ENCODE data around the gene RPS15. TPM values are rescaled to one million over a fixed set of nuclear protein-coding genes. Genes with fewer than 3 reads are reported as not detected.

The RPS15 gene
- total RNA-seq = 1,000 to 10,000 TPM; 2,317 to 2,484 (median 2,379) TPM

GRCh38 chr19:1438035-1438932, at the start of gene RPS15:
Gene RPS15, plus strand, starts transcription at chr19:1438396. Its CDS starts 30 bp downstream, at chr19:1438426.
- Mint-ChIP-seq H3K4me1 (ENCODE audit: low read depth) (peaks cover 27% of the 10 kb centered on the region), H3K36me3 (ENCODE audit: insufficient read depth) (peaks cover 42% of the 10 kb centered on the region), H3K9me3 (no peaks in the 10 kb centered on the region), H3K4me3 (peak within 1 kb of the TSS; percentile 98), H3K27me3 (ENCODE audit: low read depth) (no peaks in the 10 kb centered on the region)
- ATAC-seq (peak; percentile 78 to 87), DNase-seq (peak; percentile 96)

- no peak for DNase-seq
- Mint-ChIP-seq H3K4me1 (ENCODE audit: low read depth) (peaks cover 8% of the 10 kb centered on the region), H3K4me3 (no peak overlapping the region), H3K27me3 (ENCODE audit: low read depth) (no peaks in the 10 kb centered on the region), H3K36me3 (ENCODE audit: insufficient read depth) (peaks cover 23% of the 10 kb centered on the region), H3K9me3 (no peaks in the 10 kb centered on the region)
- ATAC-seq = no peak
Measured at GRCh38 chr19:1388637-1389026, 49.6 kb upstream of the RPS15 start.

GRCh38 chr19:1389033-1389940, 48.9 kb upstream of the RPS15 start:
- Mint-ChIP-seq H3K4me1 (ENCODE audit: low read depth) (peaks cover 8% of the 10 kb centered on the region), H3K9me3 (no peaks in the 10 kb centered on the region), H3K36me3 (ENCODE audit: insufficient read depth) (peaks cover 23% of the 10 kb centered on the region), H3K4me3 (no peak overlapping the region), H3K27me3 (ENCODE audit: low read depth) (no peaks in the 10 kb centered on the region)
- no peak for ATAC-seq
- no peak for DNase-seq

GRCh38 chr19:1390890-1391423, 47.2 kb upstream of the RPS15 start:
- Mint-ChIP-seq H3K4me3 (no peak overlapping the region), H3K36me3 (ENCODE audit: insufficient read depth) (peaks cover 21% of the 10 kb centered on the region), H3K9me3 (no peaks in the 10 kb centered on the region), H3K4me1 (ENCODE audit: low read depth) (peaks cover 3% of the 10 kb centered on the region), H3K27me3 (ENCODE audit: low read depth) (no peaks in the 10 kb centered on the region)
- ATAC-seq (no peak), DNase-seq (no peak)

- DNase-seq (no peak), ATAC-seq (no peak)
- no peaks in the 10 kb centered on the region for H3K27me3 Mint-ChIP-seq (ENCODE audit: low read depth)
- peaks cover 21% of the 10 kb centered on the region for H3K36me3 Mint-ChIP-seq (ENCODE audit: insufficient read depth)
- H3K9me3 Mint-ChIP-seq = no peaks in the 10 kb centered on the region
- H3K4me1 Mint-ChIP-seq (ENCODE audit: low read depth) = peaks cover 6% of the 10 kb centered on the region
- no peak overlapping the region for H3K4me3 Mint-ChIP-seq
Measured at GRCh38 chr19:1392407-1392806, 45.8 kb upstream of the RPS15 start.

GRCh38 chr19:1392939-1393530, 45.2 kb upstream of the RPS15 start:
- Mint-ChIP-seq H3K4me3 (no peak overlapping the region), H3K9me3 (no peaks in the 10 kb centered on the region), H3K27me3 (ENCODE audit: low read depth) (no peaks in the 10 kb centered on the region), H3K4me1 (ENCODE audit: low read depth) (peaks cover 6% of the 10 kb centered on the region), H3K36me3 (ENCODE audit: insufficient read depth) (peaks cover 21% of the 10 kb centered on the region)
- DNase-seq = no peak
- ATAC-seq = no peak

GRCh38 chr19:1393841-1394240, 44.4 kb upstream of the RPS15 start:
- Mint-ChIP-seq H3K4me3 (no peak overlapping the region), H3K9me3 (no peaks in the 10 kb centered on the region), H3K4me1 (ENCODE audit: low read depth) (peaks cover 6% of the 10 kb centered on the region), H3K27me3 (ENCODE audit: low read depth) (no peaks in the 10 kb centered on the region), H3K36me3 (ENCODE audit: insufficient read depth) (peaks cover 20% of the 10 kb centered on the region)
- no peak for ATAC-seq
- DNase-seq = no peak

GRCh38 chr19:1394252-1395193, 43.7 kb upstream of the RPS15 start:
- H3K36me3 Mint-ChIP-seq (ENCODE audit: insufficient read depth) = peaks cover 14% of the 10 kb centered on the region
- peaks cover 6% of the 10 kb centered on the region for H3K4me1 Mint-ChIP-seq (ENCODE audit: low read depth)
- no peak for ATAC-seq
- DNase-seq = no peak
- no peaks in the 10 kb centered on the region for H3K27me3 Mint-ChIP-seq (ENCODE audit: low read depth)
- H3K9me3 Mint-ChIP-seq = no peaks in the 10 kb centered on the region
- H3K4me3 Mint-ChIP-seq = no peak overlapping the region

- DNase-seq = no peak
- Mint-ChIP-seq H3K9me3 (no peaks in the 10 kb centered on the region), H3K27me3 (ENCODE audit: low read depth) (no peaks in the 10 kb centered on the region), H3K36me3 (ENCODE audit: insufficient read depth) (peaks cover 12% of the 10 kb centered on the region), H3K4me1 (ENCODE audit: low read depth) (peaks cover 6% of the 10 kb centered on the region), H3K4me3 (no peak overlapping the region)
- ATAC-seq = no peak
Measured at GRCh38 chr19:1395194-1396018, 42.8 kb upstream of the RPS15 start.

GRCh38 chr19:1396019-1396767, 42.0 kb upstream of the RPS15 start:
- DNase-seq (no peak), ATAC-seq (no peak)
- Mint-ChIP-seq H3K27me3 (ENCODE audit: low read depth) (no peaks in the 10 kb centered on the region), H3K4me1 (ENCODE audit: low read depth) (peaks cover 6% of the 10 kb centered on the region), H3K36me3 (ENCODE audit: insufficient read depth) (peaks cover 10% of the 10 kb centered on the region), H3K4me3 (no peak overlapping the region), H3K9me3 (no peaks in the 10 kb centered on the region)

- Mint-ChIP-seq H3K9me3 (no peaks in the 10 kb centered on the region), H3K4me3 (no peak overlapping the region), H3K27me3 (ENCODE audit: low read depth) (no peaks in the 10 kb centered on the region), H3K4me1 (ENCODE audit: low read depth) (peaks cover 6% of the 10 kb centered on the region), H3K36me3 (ENCODE audit: insufficient read depth) (peaks cover 9% of the 10 kb centered on the region)
- ATAC-seq = no peak
- DNase-seq = no peak
Measured at GRCh38 chr19:1396768-1397679, 41.2 kb upstream of the RPS15 start.
